OCI-LY3 (cell line): ENCODE measurements around the gene SLC6A13.
"Not testable (repeated sequence)": the region's sequence is repeated elsewhere in the genome, so short reads cannot be mapped to it uniquely, and the experiment has no call there.

Experiments
- H2AFZ ChIP-seq: fragments of 200-600, 300-600 bp; shearing (Covaris generic); 2 replicates; pipeline ENCODE4 v1.6.0; 2014; ENCODE audit warnings: antibody characterized with exemption, low read depth, low read length
- H3K27ac ChIP-seq: fragments of 200-600, 300-600 bp; sonication (generic); 2 replicates; pipeline ENCODE4 v1.5.1; 2014; ENCODE audit warnings: mild to moderate bottlenecking, low read length, moderate library complexity, mixed read lengths
- H3K27me3 ChIP-seq: fragments of 200-600, 300-600 bp; sonication (generic); 2 replicates; pipeline ENCODE4 v1.6.1; 2014; ENCODE audit warnings: low read depth, low read length, mixed read lengths
- H3K36me3 ChIP-seq: fragments of 200-600, 300-600 bp; sonication (generic); replicated peaks from 2 replicates; pipeline ENCODE3; 2014; ENCODE audit warnings: low read depth, low read length, mixed read lengths
- H3K4me1 ChIP-seq: fragments of 300-600, 200-600 bp; sonication (generic); 2 replicates; pipeline ENCODE4 v1.6.1; 2014; ENCODE audit warnings: low read length, mixed read lengths
- H3K4me2 ChIP-seq: fragments of 200-600, 300-600 bp; sonication (generic); 2 replicates; pipeline ENCODE4 v1.6.1; 2014; ENCODE audit warnings: low read length, mixed read lengths
- H3K4me3 ChIP-seq: fragments of 300-600, 200-600 bp; sonication (generic); 2 replicates; pipeline ENCODE4 v1.5.1; 2014; ENCODE audit warnings: antibody characterized with exemption, mild to moderate bottlenecking, low read length, moderate library complexity
- H3K79me2 ChIP-seq: fragments of 300-600, 200-600 bp; shearing (Covaris generic); 2 replicates; pipeline ENCODE4 v1.6.1; 2014; ENCODE audit warnings: mild to moderate bottlenecking, low read length, mixed read lengths
- H3K9ac ChIP-seq: fragments of 300-600, 200-600 bp; shearing (Covaris generic); 2 replicates; pipeline ENCODE4 v1.6.0; 2014; ENCODE audit warnings: mild to moderate bottlenecking, low read length, moderate library complexity
- H3K9me3 ChIP-seq: fragments of 200-600, 300-600 bp; shearing (Covaris generic); 2 replicates; pipeline ENCODE4 v1.6.1; 2014; ENCODE audit warnings: low read length, mixed read lengths; ENCODE audit not compliant: insufficient read depth
- H4K20me1 ChIP-seq: fragments of 200-600, 300-600 bp; sonication (generic); 2 replicates; pipeline ENCODE4 v1.6.1; 2016; ENCODE audit warnings: low read length, mixed read lengths; ENCODE audit not compliant: insufficient read depth
- EZH2phosphoT487 ChIP-seq: fragments of 200-600 bp; shearing (Covaris generic); IDR thresholded peaks from 2 replicates; pipeline ENCODE4 v1.6.1; 2018; ENCODE audit warnings: antibody characterized with exemption, mixed run types, low read depth
- TF ChIP-seq, protein P1 (sequence below): fragments of 200-600, 300-600 bp; sonication (generic); IDR thresholded peaks from 2 replicates; pipeline ENCODE4 v1.5.1; 2014; ENCODE audit warnings: antibody characterized with exemption, low read length, low read depth

Gene SLC6A13

DNA sequence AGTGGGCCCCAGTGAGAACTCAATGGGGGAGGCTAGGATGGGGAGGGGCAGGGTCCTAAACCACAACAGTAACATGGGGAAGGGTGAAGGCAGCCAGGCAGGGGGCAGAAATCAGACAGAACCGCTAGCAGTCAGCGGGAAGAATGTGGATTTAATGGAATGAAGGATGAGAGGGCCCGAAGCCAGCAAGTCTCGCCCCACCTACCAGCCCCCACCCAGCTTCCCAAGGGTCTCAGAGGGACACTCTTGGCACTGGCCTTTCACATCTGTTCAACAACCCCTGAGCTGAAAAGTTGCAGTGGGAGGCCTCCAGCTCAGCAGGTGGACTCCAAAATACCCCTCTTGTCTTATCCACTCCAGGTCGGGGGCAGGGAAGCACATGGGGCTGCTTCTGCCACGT, 42.1 kb downstream of the SLC6A13 start:
- H3K36me3 ChIP-seq, result no peaks in the 10 kb centered on the region
- TF ChIP-seq, protein P1, sequence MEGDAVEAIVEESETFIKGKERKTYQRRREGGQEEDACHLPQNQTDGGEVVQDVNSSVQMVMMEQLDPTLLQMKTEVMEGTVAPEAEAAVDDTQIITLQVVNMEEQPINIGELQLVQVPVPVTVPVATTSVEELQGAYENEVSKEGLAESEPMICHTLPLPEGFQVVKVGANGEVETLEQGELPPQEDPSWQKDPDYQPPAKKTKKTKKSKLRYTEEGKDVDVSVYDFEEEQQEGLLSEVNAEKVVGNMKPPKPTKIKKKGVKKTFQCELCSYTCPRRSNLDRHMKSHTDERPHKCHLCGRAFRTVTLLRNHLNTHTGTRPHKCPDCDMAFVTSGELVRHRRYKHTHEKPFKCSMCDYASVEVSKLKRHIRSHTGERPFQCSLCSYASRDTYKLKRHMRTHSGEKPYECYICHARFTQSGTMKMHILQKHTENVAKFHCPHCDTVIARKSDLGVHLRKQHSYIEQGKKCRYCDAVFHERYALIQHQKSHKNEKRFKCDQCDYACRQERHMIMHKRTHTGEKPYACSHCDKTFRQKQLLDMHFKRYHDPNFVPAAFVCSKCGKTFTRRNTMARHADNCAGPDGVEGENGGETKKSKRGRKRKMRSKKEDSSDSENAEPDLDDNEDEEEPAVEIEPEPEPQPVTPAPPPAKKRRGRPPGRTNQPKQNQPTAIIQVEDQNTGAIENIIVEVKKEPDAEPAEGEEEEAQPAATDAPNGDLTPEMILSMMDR, result no peak
- TF ChIP-seq EZH2phosphoT487, result no peak
- H3K27ac ChIP-seq, result no peak overlapping the region
- no peak overlapping the region for H3K4me3 ChIP-seq
- no peak overlapping the region for H2AFZ ChIP-seq
- H3K4me2 ChIP-seq, result peak overlapping the region; percentile 53
- H3K79me2 ChIP-seq, result no peaks in the 10 kb centered on the region
- no peak overlapping the region for H3K9ac ChIP-seq
- no peaks in the 10 kb centered on the region for H3K27me3 ChIP-seq
- H3K4me1 ChIP-seq, result no peaks in the 10 kb centered on the region
- no peaks in the 10 kb centered on the region for H4K20me1 ChIP-seq
- H3K9me3 ChIP-seq, result no peaks in the 10 kb centered on the region

DNA sequence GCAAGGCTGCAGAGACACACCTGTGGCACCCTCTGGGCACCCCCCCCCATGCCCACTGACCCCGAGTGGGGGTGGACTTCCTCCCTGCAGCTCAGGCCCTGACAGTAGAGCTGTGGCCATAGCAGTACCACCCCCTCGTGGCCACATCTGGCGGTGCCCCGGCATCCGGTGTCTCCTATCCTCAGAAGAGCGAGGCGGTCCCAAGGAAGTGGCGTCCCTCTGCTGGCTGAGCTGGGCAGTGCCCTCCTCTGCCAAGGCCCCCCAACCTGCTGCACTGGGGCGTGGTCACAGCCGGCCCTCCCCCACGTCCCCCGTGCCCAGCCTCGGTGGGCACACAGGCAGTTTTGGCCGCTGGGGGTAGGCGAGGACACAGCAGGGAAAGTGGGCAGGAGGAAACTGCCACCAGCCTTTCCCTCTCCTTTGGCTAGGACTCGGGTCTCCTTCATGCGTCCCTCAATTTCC, 42.7 kb downstream of the SLC6A13 start:
- H3K27me3 ChIP-seq, result no peaks in the 10 kb centered on the region
- no peaks in the 10 kb centered on the region for H4K20me1 ChIP-seq
- H3K9ac ChIP-seq, result no peak overlapping the region
- H2AFZ ChIP-seq, result peak overlapping the region; percentile 57; the same call in 1 of the 2 replicates
- H3K79me2 ChIP-seq, result no peaks in the 10 kb centered on the region
- no peak overlapping the region for H3K27ac ChIP-seq
- no peaks in the 10 kb centered on the region for H3K36me3 ChIP-seq
- no peaks in the 10 kb centered on the region for H3K4me1 ChIP-seq
- peak overlapping the region; percentile 53 for H3K4me2 ChIP-seq
- H3K4me3 ChIP-seq, result peak overlapping the region; percentile 46
- TF ChIP-seq, protein P1, result peak; percentile 88
- no peak for TF ChIP-seq EZH2phosphoT487
- H3K9me3 ChIP-seq, result no peaks in the 10 kb centered on the region

DNA sequence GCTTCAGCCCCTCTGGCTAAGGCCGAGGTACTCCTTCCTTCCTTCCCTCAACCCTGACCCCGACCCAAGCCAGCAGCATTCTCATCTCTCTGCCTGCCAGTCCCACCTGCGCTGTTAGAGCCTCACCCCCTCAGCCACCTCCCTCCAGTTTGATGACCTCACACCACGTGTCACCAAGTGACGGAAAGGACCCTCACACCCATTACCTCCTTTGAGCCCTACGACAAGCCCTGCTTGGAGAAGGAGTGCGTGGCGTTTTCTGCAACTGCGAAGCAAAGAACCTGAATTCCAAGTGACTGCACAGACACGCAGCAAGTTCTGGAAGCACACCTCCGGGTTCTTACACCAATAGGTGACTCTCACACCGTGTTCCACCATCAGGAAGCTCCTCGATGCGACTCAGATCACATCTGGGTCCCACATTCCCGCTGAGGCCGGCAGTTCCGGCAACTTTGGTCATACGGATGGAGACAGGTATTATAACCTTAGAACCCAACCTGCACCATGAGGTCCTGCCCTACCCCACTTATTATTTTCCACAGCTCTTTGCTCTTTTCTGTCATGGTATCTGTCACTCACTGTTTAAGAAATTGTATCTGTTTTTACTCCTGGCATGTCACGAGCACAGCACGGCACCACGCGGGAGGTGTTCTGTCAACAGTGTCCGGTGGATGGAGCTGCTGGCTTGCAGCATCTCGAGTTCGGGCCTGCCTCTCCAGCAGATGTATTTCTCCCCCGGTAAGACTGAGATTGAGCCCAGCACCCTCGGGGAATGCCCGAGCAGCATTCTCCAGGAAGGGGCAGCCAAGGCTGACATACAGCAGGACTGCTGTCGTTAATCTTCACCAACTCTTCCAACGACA, 43.7 kb downstream of the SLC6A13 start:
- Histone ChIP-seq H3K27me3 (peaks cover 9% of the 10 kb centered on the region; the same call in 1 of the 2 replicates), H3K4me1 (no peaks in the 10 kb centered on the region), H3K9ac (no peak overlapping the region), H3K4me3 (no peak overlapping the region), H3K36me3 (no peaks in the 10 kb centered on the region), H4K20me1 (no peaks in the 10 kb centered on the region), H3K4me2 (peak overlapping the region; percentile 53; the same call in 1 of the 2 replicates), H3K27ac (no peak overlapping the region), H3K9me3 (no peaks in the 10 kb centered on the region), H3K79me2 (no peaks in the 10 kb centered on the region), H2AFZ (no peak overlapping the region)
- TF ChIP-seq, protein P1, result no peak
- TF ChIP-seq EZH2phosphoT487, result no peak

DNA sequence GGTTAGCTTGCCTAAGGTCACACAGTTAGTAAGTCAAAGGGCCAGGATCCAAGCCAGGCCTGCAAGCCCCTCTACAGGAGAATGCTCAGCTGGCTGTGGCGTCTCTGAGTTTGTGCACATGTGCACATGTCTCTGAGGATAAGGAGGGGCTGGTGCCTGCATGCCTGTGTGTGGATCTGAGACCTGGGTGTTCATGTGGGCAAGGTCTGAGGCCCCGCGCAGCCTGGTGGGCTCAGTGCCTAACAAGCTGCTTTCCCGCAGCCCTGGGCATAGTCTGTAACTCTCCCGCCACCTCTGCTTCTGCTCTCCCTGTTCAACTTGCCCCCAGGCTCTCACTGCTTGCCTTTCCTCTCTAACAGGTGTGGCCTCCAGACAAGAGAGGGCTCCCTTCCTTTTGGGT, 44.4 kb downstream of the SLC6A13 start:
- Histone ChIP-seq H3K36me3 (no peaks in the 10 kb centered on the region), H3K27me3 (peaks cover 15% of the 10 kb centered on the region), H3K4me2 (no peak overlapping the region), H3K4me1 (peaks cover 4% of the 10 kb centered on the region), H2AFZ (no peak overlapping the region), H3K4me3 (no peak overlapping the region), H3K79me2 (no peaks in the 10 kb centered on the region), H3K9ac (no peak overlapping the region), H3K9me3 (no peaks in the 10 kb centered on the region), H4K20me1 (no peaks in the 10 kb centered on the region), H3K27ac (no peak overlapping the region)
- TF ChIP-seq, protein P1, result no peak

DNA sequence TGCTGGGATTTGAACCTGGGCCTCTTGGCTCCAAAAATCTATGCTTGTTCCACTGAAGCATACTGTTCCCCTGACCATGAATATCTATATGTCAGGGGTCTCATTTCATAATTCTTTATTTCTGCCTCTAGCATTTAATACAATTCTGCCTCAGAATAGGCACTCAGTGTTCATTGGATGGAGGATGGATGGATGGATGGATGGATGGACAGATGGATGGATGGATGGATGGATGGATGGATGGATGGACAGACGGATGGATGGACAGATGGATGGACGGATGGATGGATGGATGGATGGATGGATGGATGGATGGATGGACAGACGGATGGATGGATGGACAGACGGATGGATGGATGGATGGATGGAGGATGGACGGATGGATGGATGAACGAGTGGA, 45.6 kb downstream of the SLC6A13 start:
- H3K79me2 ChIP-seq, H4K20me1 ChIP-seq, H3K27ac ChIP-seq, H3K9me3 ChIP-seq, H3K36me3 ChIP-seq, H2AFZ ChIP-seq, H3K4me2 ChIP-seq, H3K9ac ChIP-seq, H3K4me3 ChIP-seq: not testable (repeated sequence)
- Histone ChIP-seq H3K4me1 (peaks cover 16% of the 10 kb centered on the region), H3K27me3 (peaks cover 22% of the 10 kb centered on the region)
